Breast epithelium (tissue), 3 donors: Measurements from ENCODE around the gene NME2.

Experiments
- POLR2A ChIP-seq: fragments of 450-650 bp; IDR thresholded peaks from one replicate; pipeline ENCODE4 v1.6.1; 2016; ENCODE audit warnings: antibody characterized with exemption, mild to moderate bottlenecking, moderate library complexity
- POLR2AphosphoS5 ChIP-seq, 3 donors: sonication (generic); formaldehyde crosslinking; IDR thresholded peaks; one replicate each; pipeline ENCODE4 v1.6.1; 2017; ENCODE audit warnings: antibody characterized with exemption in 3 of 3

GRCh38 chr17:51161541-51161940, 4.7 kb upstream of the NME2 start:
- TF ChIP-seq POLR2AphosphoS5 (IDR thresholded peaks at IDR 0.05) (no peak), POLR2A (no peak)
